Ascending aorta (tissue), 2 donors: Measurements from ENCODE around the gene ONECUT2. TPM values are rescaled to one million over a fixed set of nuclear protein-coding genes. Genes with fewer than 3 reads are reported as not detected.

ENCODE experiments used
- DNase-seq, 2 donors: peaks; one replicate each; pipeline ENCODE4 v3.0.0-alpha.2; 2019; ENCODE audit warnings: low spot score in 2 of 2
- H3K27ac ChIP-seq, 2 donors: fragments of 200-600 bp; sonication (generic); one replicate each; pipeline ENCODE4 v1.5.1; 2016 to 2017; ENCODE audit warnings: mild to moderate bottlenecking in 1 of 2
- H3K27me3 ChIP-seq: fragments of 200-600 bp; sonication (generic); one replicate; pipeline ENCODE4 v1.5.1; 2017
- H3K36me3 ChIP-seq, 2 donors: fragments of 200-600 bp; sonication (generic); one replicate each; pipeline ENCODE4 v1.5.1; 2016
- H3K4me1 ChIP-seq, 2 donors: fragments of 200-600 bp; sonication (generic); one replicate each; pipeline ENCODE4 v1.5.1; 2016 to 2017; ENCODE audit warnings: mild to moderate bottlenecking in 1 of 2
- H3K4me3 ChIP-seq, 2 donors: fragments of 200-600 bp; sonication (generic); one replicate each; pipeline ENCODE4 v1.5.1; 2016 to 2017; ENCODE audit warnings: mild to moderate bottlenecking in 1 of 2
- H3K9me3 ChIP-seq, 2 donors: fragments of 200-600 bp; sonication (generic); one replicate each; pipeline ENCODE4 v1.5.1; 2016
- intact Hi-C: fragments of 100-400 bp; cut with DNase I; formaldehyde crosslinking; loops from one replicate; pipeline ENCODE4 v1.15.1; 2023
- total RNA-seq: library from RNA; depleted of rRNA; stranded (reverse); fragments of >200 nt; gene quantifications from one replicate; pipeline ENCODE4 v1.1.0, GENCODE V29; 2016
- TF ChIP-seq, protein P1 (sequence below), 3 experiments: fragments of 200-600 bp in 2 of 3; fragments of 450-650 bp in 1 of 3; sonication (generic) in 2 of 3; IDR thresholded peaks; one replicate each; pipeline ENCODE4 v1.5.1; 2016 to 2019; ENCODE audit warnings: antibody characterized with exemption in 3 of 3, mild to moderate bottlenecking in 1 of 3, moderate library complexity in 1 of 3

The ONECUT2 gene
- total RNA-seq, 1 donor from 2014 or later, result 0.11 TPM

DNA sequence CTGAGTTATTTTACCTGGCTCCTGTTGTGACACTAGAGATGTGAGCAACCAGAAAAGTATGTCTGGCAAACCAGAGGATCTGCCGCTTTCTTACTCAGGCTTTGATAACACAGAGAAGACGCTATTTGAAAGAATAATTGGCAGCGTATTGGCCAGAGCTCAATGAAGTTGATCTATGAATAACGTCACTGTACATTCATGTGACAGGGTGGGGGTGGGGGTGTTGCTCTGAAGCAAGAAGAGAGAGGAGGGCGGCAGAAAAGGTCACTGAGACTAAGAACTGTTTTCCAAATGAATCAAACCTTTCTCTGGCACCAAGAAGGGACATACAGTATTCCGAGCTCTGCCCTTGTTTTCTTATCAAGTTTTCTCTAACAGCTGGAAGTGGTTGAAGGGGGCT, 1.7 kb upstream of the ONECUT2 start:
- no peak overlapping the region for H3K4me3 ChIP-seq
- DNase-seq, result no peak
- H3K4me1 ChIP-seq, result peaks cover 3 to 20% of the 10 kb centered on the region in 2 donors

DNA sequence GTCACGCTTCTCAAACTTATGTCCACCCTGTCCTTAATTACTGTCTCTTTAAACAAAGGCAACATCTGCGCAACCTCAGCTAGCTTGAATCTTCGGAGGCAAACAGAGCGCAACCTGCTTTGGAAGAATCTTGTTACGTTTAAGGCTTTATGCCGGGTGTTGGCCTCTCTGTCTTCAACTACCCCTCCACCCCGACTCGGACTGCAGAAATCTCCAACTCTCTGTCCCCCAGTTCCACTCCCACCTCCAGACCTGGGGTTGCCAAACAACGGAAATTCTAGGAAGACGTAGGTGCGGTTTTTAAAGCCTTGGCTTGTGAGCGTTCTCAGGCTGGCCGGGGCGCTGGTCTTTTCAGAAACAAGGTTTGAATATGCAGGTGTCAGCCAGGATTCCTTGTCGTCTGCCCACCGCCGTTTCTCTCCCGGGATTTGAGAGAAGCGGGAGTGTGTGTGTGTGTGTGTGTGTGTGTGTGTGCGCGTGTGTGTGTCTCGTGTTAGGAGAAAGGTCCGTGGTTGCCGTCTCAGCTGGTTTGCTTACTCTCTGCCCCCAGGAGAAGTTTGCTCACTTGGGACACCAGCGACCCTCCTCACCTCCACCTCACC, 1.1 kb upstream of the ONECUT2 start:
- Histone ChIP-seq H3K36me3 (no peaks in the 10 kb centered on the region), H3K4me3 (peak overlapping the region; percentile 50 to 59), H3K27ac (no peak overlapping the region), H3K9me3 (no peaks in the 10 kb centered on the region), H3K4me1 (peaks cover 3 to 20% of the 10 kb centered on the region in 2 donors), H3K27me3 (peaks cover 38% of the 10 kb centered on the region)
- intact Hi-C loops, result loop anchor here (10.0 kb wide), 1 partner anchor 411 kb away; no protein-coding TSS in a partner anchor
- no peak for DNase-seq
- TF ChIP-seq, protein P1, sequence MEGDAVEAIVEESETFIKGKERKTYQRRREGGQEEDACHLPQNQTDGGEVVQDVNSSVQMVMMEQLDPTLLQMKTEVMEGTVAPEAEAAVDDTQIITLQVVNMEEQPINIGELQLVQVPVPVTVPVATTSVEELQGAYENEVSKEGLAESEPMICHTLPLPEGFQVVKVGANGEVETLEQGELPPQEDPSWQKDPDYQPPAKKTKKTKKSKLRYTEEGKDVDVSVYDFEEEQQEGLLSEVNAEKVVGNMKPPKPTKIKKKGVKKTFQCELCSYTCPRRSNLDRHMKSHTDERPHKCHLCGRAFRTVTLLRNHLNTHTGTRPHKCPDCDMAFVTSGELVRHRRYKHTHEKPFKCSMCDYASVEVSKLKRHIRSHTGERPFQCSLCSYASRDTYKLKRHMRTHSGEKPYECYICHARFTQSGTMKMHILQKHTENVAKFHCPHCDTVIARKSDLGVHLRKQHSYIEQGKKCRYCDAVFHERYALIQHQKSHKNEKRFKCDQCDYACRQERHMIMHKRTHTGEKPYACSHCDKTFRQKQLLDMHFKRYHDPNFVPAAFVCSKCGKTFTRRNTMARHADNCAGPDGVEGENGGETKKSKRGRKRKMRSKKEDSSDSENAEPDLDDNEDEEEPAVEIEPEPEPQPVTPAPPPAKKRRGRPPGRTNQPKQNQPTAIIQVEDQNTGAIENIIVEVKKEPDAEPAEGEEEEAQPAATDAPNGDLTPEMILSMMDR (IDR thresholded peaks at IDR 0.05), result no peak

More for the DNA sequence above, 1.7 kb upstream of the ONECUT2 start:
- Histone ChIP-seq H3K27ac (no peak overlapping the region), H3K27me3 (peaks cover 41% of the 10 kb centered on the region), H3K36me3 (no peaks in the 10 kb centered on the region), H3K9me3 (no peaks in the 10 kb centered on the region)
- intact Hi-C loops, result loop anchor here (10.0 kb wide), 1 partner anchor 411 kb away; no protein-coding TSS in a partner anchor
- TF ChIP-seq, protein P1 (IDR thresholded peaks at IDR 0.05), result no peak

DNA sequence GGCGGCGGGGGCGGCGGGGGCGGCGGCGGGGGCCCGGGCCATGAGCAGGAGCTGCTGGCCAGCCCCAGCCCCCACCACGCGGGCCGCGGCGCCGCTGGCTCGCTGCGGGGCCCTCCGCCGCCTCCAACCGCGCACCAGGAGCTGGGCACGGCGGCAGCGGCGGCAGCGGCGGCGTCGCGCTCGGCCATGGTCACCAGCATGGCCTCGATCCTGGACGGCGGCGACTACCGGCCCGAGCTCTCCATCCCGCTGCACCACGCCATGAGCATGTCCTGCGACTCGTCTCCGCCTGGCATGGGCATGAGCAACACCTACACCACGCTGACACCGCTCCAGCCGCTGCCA, 644 bp downstream of the ONECUT2 start:
- DNase-seq, result no peak
- Histone ChIP-seq H3K36me3 (no peaks in the 10 kb centered on the region), H3K9me3 (no peaks in the 10 kb centered on the region), H3K27ac (no peak overlapping the region), H3K27me3 (peaks cover 41% of the 10 kb centered on the region), H3K4me1 (peaks cover 3 to 20% of the 10 kb centered on the region in 2 donors), H3K4me3 (peak overlapping the region; percentile 23 to 50)
- intact Hi-C loops, result loop anchor here (10.0 kb wide), 1 partner anchor 409 kb away; no protein-coding TSS in a partner anchor
- TF ChIP-seq, protein P1 (IDR thresholded peaks at IDR 0.05), result no peak

DNA sequence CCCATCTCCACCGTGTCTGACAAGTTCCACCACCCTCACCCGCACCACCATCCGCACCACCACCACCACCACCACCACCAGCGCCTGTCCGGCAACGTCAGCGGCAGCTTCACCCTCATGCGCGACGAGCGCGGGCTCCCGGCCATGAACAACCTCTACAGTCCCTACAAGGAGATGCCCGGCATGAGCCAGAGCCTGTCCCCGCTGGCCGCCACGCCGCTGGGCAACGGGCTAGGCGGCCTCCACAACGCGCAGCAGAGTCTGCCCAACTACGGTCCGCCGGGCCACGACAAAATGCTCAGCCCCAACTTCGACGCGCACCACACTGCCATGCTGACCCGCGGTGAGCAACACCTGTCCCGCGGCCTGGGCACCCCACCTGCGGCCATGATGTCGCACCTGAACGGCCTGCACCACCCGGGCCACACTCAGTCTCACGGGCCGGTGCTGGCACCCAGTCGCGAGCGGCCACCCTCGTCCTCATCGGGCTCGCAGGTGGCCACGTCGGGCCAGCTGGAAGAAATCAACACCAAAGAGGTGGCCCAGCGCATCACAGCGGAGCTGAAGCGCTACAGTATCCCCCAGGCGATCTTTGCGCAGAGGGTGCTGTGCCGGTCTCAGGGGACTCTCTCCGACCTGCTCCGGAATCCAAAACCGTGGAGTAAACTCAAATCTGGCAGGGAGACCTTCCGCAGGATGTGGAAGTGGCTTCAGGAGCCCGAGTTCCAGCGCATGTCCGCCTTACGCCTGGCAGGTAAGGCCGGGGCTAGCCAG, 1.2 kb downstream of the ONECUT2 start:
- H3K4me3 ChIP-seq, result peak overlapping the region; percentile 23 to 50
- TF ChIP-seq, protein P1 (IDR thresholded peaks at IDR 0.05), result no peak
- DNase-seq, result peak in 1 of 2 donors; percentile 64
- H3K9me3 ChIP-seq, result no peaks in the 10 kb centered on the region
- no peaks in the 10 kb centered on the region for H3K36me3 ChIP-seq
- H3K4me1 ChIP-seq, result peaks cover 3 to 20% of the 10 kb centered on the region in 2 donors
- no peak overlapping the region for H3K27ac ChIP-seq
- intact Hi-C loops, result loop anchor here (10.0 kb wide), 1 partner anchor 408 kb away; no protein-coding TSS in a partner anchor
- H3K27me3 ChIP-seq, result peaks cover 38% of the 10 kb centered on the region

DNA sequence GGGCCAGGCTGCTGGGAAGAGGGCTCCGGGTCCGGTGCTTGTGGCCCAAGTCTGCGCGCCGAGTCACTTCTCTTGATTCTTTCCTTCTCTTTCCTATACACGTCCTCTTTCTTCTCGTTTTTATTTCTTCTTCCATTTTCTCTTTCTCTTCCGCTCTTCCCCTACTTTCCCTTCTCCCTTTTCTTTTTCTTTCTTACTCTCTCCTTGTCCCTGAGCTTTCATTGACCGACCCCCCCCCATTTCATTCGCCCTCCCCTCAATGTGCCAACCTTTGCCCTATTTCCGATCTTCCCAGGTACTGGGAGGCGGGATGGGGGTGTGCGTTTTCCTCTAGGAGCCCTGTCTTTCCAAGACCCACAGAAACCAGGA, 1.8 kb downstream of the ONECUT2 start:
- Histone ChIP-seq H3K4me3 (peak overlapping the region; percentile 23 to 27), H3K27me3 (peaks cover 42% of the 10 kb centered on the region), H3K36me3 (no peaks in the 10 kb centered on the region), H3K4me1 (peaks cover 3 to 20% of the 10 kb centered on the region in 2 donors), H3K9me3 (no peaks in the 10 kb centered on the region), H3K27ac (no peak overlapping the region)
- intact Hi-C loops, result loop anchor here (10.0 kb wide), 1 partner anchor 408 kb away; no protein-coding TSS in a partner anchor
- DNase-seq, result no peak
- TF ChIP-seq, protein P1 (IDR thresholded peaks at IDR 0.05), result no peak
